GM18526 (cell line): Measurements from ENCODE around the gene KCNJ6.

Source experiments
- POLR2A ChIP-seq: IDR thresholded peaks from 3 replicates; pipeline ENCODE4 v1.6.1; 2011; ENCODE audit not compliant: insufficient read length; ENCODE audit errors: extremely low read depth

Gene KCNJ6

DNA sequence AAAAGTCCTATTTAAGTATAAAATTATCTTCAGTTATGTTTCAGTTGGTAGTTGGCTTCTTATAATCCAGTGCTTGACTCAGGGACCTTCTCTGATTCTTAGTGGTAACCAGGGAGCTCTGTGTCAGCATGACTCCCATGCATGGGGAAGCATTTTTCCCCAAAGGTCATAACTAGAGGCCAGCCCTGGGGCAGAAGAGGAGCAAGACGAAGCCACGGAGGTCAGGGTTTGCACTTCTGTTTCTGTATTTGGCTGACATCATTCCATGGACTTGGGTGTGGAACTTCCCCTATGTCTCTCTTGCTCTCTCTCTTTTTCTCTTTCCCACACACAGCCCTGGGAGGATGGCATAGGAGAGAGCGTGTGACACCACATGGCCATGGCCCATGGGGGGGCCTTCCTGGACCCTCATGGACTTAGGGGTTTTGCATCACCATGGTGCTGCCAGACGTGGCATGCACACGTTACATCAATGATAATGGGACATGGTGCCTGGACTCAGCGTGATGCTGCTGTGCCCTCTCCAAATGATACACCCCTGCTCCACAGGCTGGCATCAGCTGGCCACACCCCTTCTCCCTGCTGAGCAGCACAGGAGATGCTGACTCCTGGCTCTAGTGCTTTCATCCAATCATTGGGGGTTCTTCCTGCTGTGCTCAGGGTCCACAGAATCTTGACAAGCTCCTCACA, 260.5 kb downstream of the KCNJ6 start:
- TF ChIP-seq POLR2A = no peak

GRCh38 chr21:37654596-37654995, 261.7 kb downstream of the KCNJ6 start:
- no peak for TF ChIP-seq POLR2A

DNA sequence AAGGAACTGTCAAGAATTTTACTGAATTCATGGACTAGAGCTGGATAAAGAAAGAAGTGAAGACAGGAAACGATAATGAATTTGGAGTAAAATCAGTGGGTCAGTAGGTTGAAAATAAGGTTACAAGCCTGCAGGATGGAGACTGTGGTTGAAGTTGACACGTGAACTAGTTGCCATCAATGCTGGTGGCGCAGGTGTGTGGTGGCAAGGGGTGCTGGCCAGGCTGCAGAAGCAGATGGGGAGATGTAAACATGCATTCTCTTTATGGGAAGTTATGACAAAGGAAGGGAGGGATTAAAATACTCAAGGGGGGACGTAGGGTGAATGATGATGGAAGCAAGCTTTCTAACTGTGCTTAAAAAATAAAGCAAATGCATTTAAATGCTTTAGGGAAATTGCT, 263.1 kb downstream of the KCNJ6 start:
- no peak for TF ChIP-seq POLR2A

DNA sequence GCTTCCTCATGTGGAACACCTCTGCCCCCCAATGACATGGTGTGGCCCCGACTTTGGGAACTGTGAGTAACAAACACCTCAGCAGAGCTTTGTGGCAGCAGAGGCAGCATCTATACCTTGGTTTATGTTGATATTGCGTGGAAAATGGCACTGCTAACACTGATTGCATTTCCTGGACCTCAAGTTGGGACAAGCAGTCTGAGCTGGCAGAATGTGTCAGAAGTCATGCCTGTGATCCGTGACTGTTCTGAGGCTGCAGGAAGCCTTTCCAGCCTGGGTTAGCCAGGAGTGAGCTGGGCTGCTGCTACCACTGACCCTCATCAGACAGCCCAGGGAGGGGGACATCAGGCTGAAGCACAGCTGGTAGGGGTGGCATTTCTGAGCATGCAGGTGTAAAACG, 268.5 kb downstream of the KCNJ6 start:
- no peak for TF ChIP-seq POLR2A

- no peak for TF ChIP-seq POLR2A
These were observed 270.4 kb downstream of the KCNJ6 start for GRCh38 chr21:37645848-37646247.

- TF ChIP-seq POLR2A = no peak
These were observed 271.6 kb downstream of the KCNJ6 start for GRCh38 chr21:37644636-37645035.

DNA sequence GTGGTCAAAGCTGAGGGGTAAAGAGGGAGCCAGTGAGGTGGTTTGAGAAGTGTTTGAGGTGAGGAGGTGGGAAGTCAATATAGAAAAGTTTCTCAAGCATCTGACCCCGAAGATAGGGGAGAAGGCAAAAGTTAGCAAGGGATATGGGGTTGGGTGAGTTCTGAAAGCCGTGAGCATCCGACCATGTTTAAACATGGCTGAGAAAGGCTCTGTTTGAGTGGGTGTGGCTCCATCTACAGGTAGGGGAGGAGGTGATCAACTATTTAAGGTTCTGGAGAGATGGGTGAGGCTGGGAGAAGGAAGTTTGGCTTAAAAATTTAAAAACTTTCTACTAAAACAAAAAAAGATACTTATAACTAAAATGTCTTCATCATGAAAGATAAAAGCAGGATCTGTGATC, 273.8 kb downstream of the KCNJ6 start:
- no peak for TF ChIP-seq POLR2A

DNA sequence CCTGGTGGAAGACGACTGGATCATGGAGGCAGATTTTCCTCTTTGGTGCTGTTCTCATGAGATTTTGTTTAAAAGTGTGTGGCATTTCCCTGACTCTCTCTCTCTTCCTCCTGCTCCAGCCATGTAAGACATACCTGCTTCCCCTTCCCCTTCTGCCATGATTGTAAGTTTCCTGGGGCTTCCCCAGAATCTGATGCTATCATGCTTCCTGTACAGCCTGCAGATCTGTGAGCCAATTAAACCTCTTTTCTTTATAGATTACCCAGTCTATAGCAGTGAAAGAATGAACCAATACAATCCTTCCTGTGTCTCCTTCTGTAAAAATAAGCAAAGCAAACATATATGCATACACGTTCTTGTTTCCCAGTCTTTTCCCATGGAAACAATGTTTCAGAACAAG, 276.5 kb downstream of the KCNJ6 start:
- no peak for TF ChIP-seq POLR2A

GRCh38 chr21:37636152-37636860, 280.0 kb downstream of the KCNJ6 start:
- no peak for TF ChIP-seq POLR2A

- TF ChIP-seq POLR2A = no peak
These were observed 284.7 kb downstream of the KCNJ6 start for GRCh38 chr21:37631319-37632117.

DNA sequence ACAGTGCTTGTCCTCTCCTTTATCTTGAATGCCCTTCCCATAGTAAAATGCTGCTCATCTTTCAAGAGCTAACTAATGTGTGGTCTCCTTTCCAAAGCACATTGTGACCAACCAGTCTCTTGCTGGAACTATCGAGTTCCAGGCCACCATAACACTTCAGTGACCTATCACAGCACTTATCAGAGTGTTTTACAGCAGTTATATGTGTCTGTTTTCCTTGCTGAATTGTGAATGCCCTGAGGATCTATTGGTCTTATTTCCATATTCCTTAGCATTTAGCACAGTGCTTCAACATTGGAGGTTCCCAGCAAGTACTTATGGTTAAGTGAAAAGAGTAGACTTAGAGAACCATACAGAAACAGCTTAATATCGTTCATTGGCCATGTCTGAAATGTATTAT, 285.4 kb downstream of the KCNJ6 start:
- no peak for TF ChIP-seq POLR2A

DNA sequence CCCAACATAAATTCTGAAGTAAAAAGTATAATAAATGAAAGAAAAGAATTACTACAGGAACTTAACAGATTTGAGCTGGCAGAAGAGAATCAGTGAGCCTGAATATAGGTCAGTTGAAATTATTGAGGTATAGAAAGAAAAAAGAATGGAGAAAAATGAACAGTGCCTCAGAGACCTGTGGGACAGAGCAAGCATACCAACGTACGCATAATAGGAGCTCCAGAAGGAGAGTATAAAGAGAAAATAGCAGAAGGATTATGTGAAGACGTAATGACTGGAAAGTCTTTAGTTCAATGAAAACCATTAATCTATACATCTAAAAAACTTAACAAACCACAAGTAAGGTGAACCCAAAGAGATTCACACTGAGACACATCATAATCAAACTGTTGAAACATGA, 287.9 kb downstream of the KCNJ6 start:
- TF ChIP-seq POLR2A = no peak

- TF ChIP-seq POLR2A = no peak
These were observed 288.7 kb downstream of the KCNJ6 start for GRCh38 chr21:37627561-37627960.

DNA sequence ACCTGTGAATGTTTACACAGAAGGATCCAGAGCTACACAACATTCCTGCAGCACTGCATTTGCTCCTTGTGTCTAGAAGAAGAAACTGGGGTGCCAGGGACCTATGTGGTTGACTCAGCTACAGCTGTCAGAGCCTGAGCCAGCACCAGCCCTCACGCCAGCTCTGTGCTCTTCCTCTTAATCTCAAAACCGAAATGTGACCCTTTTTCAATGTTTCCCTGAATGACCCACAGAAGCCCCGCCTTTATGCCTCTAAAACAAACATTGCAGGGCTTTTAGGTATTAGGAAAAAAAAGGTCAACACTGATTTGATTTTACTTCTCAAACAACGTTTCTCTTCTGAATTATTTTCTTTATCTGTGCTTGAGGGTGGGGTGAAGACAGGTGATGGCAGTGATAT, 289.2 kb downstream of the KCNJ6 start:
- TF ChIP-seq POLR2A = no peak

- no peak for TF ChIP-seq POLR2A
These were observed 289.9 kb downstream of the KCNJ6 start for GRCh38 chr21:37626320-37626719.

GRCh38 chr21:37623689-37624088, 292.6 kb downstream of the KCNJ6 start:
- TF ChIP-seq POLR2A = no peak
